B cell (primary cell): Measurements from ENCODE around the gene RPL13. TPM values are rescaled to one million over a fixed set of nuclear protein-coding genes. Genes with fewer than 3 reads are reported as not detected.

Source experiments
- ATAC-seq: fragments of 200-7000 bp; cut with Tn5 transposase; one replicate; pipeline ENCODE4 v1.10.0; 2021; ENCODE audit warnings: low read depth, mild to moderate bottlenecking, moderate number of reproducible peaks, moderate library complexity
- CTCF ChIA-PET: fragments of 350-600 bp; sonication (Branson Sonifier 250); formaldehyde crosslinking; loops from one replicate; lab custom pipeline; 2021; ENCODE audit warnings: antibody characterized with exemption, inconsistent platforms; lab: Charles Lee
- POLR2A ChIA-PET: fragments of 350-600 bp; sonication (Branson Sonifier 250); formaldehyde crosslinking; loops from one replicate; lab custom pipeline; 2021; ENCODE audit warnings: antibody characterized with exemption; lab: Charles Lee
- DNase-seq: peaks from one replicate; pipeline ENCODE4 v3.0.0; 2013
- H2AFZ ChIP-seq: 2 replicates; pipeline ENCODE4 v1.6.1; 2012; ENCODE audit warnings: mild to moderate bottlenecking, low read depth, low read length; ENCODE audit not compliant: insufficient read depth, poor library complexity, severe bottlenecking
- H3K27ac ChIP-seq, 2 donors: 1 replicate in 1 of 2; 2 replicates in 1 of 2; pipeline ENCODE4 v1.5.1; 2012 to 2013; ENCODE audit warnings: low read length in 2 of 2, mild to moderate bottlenecking in 2 of 2, moderate library complexity in 1 of 2
- H3K27me3 ChIP-seq, 4 experiments: fragments of 200-600 bp in 1 of 4; sonication (generic) in 1 of 4; replicated peaks in 1 of 4; 1 replicate in 2 of 4; 2 replicates in 2 of 4; pipeline versions ENCODE4 v1.6.1 to v1.7.0; 2013 to 2016; ENCODE audit warnings: low read length in 3 of 4, mild to moderate bottlenecking in 2 of 4, mixed read lengths in 1 of 4, moderate library complexity in 1 of 4; ENCODE audit not compliant: insufficient read depth in 4 of 4, control insufficient read depth in 3 of 4; ENCODE audit errors: control extremely low read depth in 1 of 4
- H3K36me3 ChIP-seq, 2 experiments: replicated peaks in 1 of 2; 1 replicate in 1 of 2; 2 replicates in 1 of 2; pipeline versions ENCODE4 v1.6.1 to v1.7.1; 2013; ENCODE audit warnings: low read length in 1 of 2; ENCODE audit not compliant: insufficient read depth in 2 of 2, control insufficient read depth in 1 of 2; ENCODE audit errors: control extremely low read depth in 1 of 2, extremely low read depth in 1 of 2
- H3K4me1 ChIP-seq, 2 donors: fragments of 200-600 bp in 1 of 2; sonication (generic) in 1 of 2; 1 replicate in 1 of 2; 2 replicates in 1 of 2; pipeline versions ENCODE4 v1.5.1 to v1.6.1; 2013 to 2017; ENCODE audit warnings: low read length in 2 of 2; ENCODE audit not compliant: control insufficient read depth in 2 of 2, insufficient read depth in 2 of 2
- H3K4me2 ChIP-seq: replicated peaks from 2 replicates; pipeline ENCODE3; 2012; ENCODE audit warnings: mild to moderate bottlenecking, low read depth, low read length; ENCODE audit not compliant: poor library complexity, severe bottlenecking
- H3K4me3 ChIP-seq, 5 experiments: fragments of 200-600 bp in 1 of 5; sonication (generic) in 1 of 5; 1 replicate in 3 of 5; 2 replicates in 2 of 5; pipeline versions ENCODE4 v1.5.1 to v1.7.0; 2011 to 2016; ENCODE audit warnings: low read length in 4 of 5, mild to moderate bottlenecking in 4 of 5, low read depth in 2 of 5, control low read depth in 1 of 5, moderate library complexity in 1 of 5; ENCODE audit not compliant: insufficient read depth in 1 of 5; ENCODE audit errors: control extremely low read depth in 1 of 5, extremely low read depth in 1 of 5
- H3K79me2 ChIP-seq: fragments of 200-600 bp; sonication (generic); one replicate; pipeline ENCODE4 v1.6.0; 2016; ENCODE audit warnings: low read length; ENCODE audit not compliant: control insufficient read depth, insufficient read depth
- H3K9ac ChIP-seq: fragments of 200-600 bp; sonication (generic); 2 replicates; pipeline ENCODE4 v1.6.1; 2017; ENCODE audit warnings: mild to moderate bottlenecking, low read length, moderate library complexity
- H3K9me3 ChIP-seq, 3 donors: one replicate each; pipeline versions ENCODE4 v1.6.1 to v1.7.1; 2013; ENCODE audit warnings: low read length in 2 of 3; ENCODE audit not compliant: control insufficient read depth in 2 of 3, insufficient read depth in 1 of 3; ENCODE audit errors: control extremely low read depth in 1 of 3
- H4K20me1 ChIP-seq: 2 replicates; pipeline ENCODE4 v1.6.0; 2012; ENCODE audit warnings: mild to moderate bottlenecking, low read length; ENCODE audit not compliant: insufficient read depth, control insufficient read depth, poor library complexity, severe bottlenecking
- H3K27ac Mint-ChIP-seq: one replicate; pipeline ENCODE4 v1.8.0; 2021; ENCODE audit warnings: mixed read lengths
- H3K27me3 Mint-ChIP-seq: one replicate; pipeline ENCODE4 v1.8.0; 2021; ENCODE audit warnings: mixed read lengths
- H3K4me1 Mint-ChIP-seq: one replicate; pipeline ENCODE4 v1.8.0; 2021; ENCODE audit warnings: mixed read lengths
- H3K4me3 Mint-ChIP-seq: one replicate; pipeline ENCODE4 v1.8.0; 2021; ENCODE audit warnings: mixed read lengths
- H3K9me3 Mint-ChIP-seq: one replicate; pipeline ENCODE4 v1.8.0; 2022; ENCODE audit warnings: mixed read lengths; ENCODE audit not compliant: insufficient read depth
- EZH2 ChIP-seq: IDR thresholded peaks from 2 replicates; pipeline ENCODE4 v1.6.1; 2012; ENCODE audit warnings: borderline replicate concordance, low read depth, mild to moderate bottlenecking, moderate library complexity, low read length; ENCODE audit not compliant: insufficient read depth, poor library complexity, severe bottlenecking
- WGBS: methylation state at CpG from one replicate; pipeline ENCODE4 v1.1.5; 2013; ENCODE audit warnings: missing lambda C conversion rate; ENCODE audit not compliant: insufficient coverage; 5-methylcytosine and 5-hydroxymethylcytosine counted together
- intact Hi-C: fragments of 100-400 bp; cut with micrococcal nuclease; formaldehyde crosslinking; loops from one replicate; pipeline ENCODE4 v1.10.0; 2022
- polyA plus RNA-seq: library from polyadenylated mRNA; depleted of rRNA; stranded (reverse); fragments of >200 nt; gene quantifications from 2 replicates; pipeline ENCODE4 v1.2.3, GENCODE V29; 2012
- total RNA-seq, 2 donors: library from RNA; stranded (reverse); fragments of 120-200 nt in 1 of 2; gene quantifications; 1 replicate in 1 of 2; 2 replicates in 1 of 2; pipeline versions ENCODE4 v1.2.3 to v1.2.4, GENCODE V29; 2013 to 2022
- TF ChIP-seq, protein P1 (sequence below): fragments of 200-600 bp; IDR thresholded peaks from one replicate; pipeline ENCODE4 v1.8.0; 2022; ENCODE audit warnings: antibody characterized with exemption, mild to moderate bottlenecking

RPL13 gene
- total and polyA plus RNA-seq, 2 donors (not counting 1 experiment from before 2014, with no cell fraction given), result 3,184 to 11,676 TPM

DNA sequence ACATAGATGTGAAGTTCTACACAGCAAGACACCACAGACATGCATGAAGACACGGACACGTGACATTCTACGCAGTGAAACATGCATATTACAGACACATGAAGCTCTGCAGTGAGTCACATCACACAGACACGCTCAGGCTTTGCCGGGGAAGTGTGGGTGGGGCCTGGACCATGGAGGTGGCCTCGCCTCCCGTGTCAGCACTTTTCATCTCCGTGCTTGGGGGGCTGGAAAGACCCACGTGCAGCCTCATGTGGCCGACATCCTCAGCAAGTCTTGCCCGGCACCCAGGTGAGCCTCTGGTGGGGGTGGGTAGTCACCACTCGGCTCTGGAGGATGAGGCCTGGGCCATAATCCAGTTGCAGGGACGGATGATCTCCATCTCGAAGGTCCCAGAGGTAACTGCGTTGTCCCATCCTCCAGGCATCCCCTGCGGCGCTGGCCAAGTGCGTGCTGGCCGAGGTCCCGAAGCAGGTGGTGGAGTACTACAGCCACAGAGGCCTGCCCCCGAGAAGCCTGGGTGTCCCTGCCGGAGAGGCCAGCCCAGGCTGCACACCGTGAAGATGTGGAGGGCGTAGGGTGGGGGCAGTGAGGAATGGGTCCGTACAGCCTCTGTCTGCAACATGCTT, 35.7 kb downstream of the RPL13 start:
- DNase-seq, result no peak
- no peak overlapping the region for H3K4me2 ChIP-seq
- H3K4me1 ChIP-seq, result no peaks in the 10 kb centered on the region
- H3K4me3 ChIP-seq, result no peak overlapping the region
- H4K20me1 ChIP-seq, result no peaks in the 10 kb centered on the region
- H3K9ac ChIP-seq, result no peak overlapping the region
- no peak for ATAC-seq
- Mint-ChIP-seq H3K4me3 (no peak overlapping the region), H3K27ac (no peak overlapping the region), H3K27me3 (no peaks in the 10 kb centered on the region), H3K9me3 (no peaks in the 10 kb centered on the region), H3K4me1 (no peaks in the 10 kb centered on the region)
- TF ChIP-seq EZH2, result no peak
- TF ChIP-seq, protein P1, sequence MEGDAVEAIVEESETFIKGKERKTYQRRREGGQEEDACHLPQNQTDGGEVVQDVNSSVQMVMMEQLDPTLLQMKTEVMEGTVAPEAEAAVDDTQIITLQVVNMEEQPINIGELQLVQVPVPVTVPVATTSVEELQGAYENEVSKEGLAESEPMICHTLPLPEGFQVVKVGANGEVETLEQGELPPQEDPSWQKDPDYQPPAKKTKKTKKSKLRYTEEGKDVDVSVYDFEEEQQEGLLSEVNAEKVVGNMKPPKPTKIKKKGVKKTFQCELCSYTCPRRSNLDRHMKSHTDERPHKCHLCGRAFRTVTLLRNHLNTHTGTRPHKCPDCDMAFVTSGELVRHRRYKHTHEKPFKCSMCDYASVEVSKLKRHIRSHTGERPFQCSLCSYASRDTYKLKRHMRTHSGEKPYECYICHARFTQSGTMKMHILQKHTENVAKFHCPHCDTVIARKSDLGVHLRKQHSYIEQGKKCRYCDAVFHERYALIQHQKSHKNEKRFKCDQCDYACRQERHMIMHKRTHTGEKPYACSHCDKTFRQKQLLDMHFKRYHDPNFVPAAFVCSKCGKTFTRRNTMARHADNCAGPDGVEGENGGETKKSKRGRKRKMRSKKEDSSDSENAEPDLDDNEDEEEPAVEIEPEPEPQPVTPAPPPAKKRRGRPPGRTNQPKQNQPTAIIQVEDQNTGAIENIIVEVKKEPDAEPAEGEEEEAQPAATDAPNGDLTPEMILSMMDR, result no peak
- ChIA-PET POLR2A (no interaction called here), CTCF (no interaction called here)
- H3K36me3 ChIP-seq, result no peaks in the 10 kb centered on the region
- H3K27me3 ChIP-seq, result no peaks in the 10 kb centered on the region
- H2AFZ ChIP-seq, result no peak overlapping the region
- no peaks in the 10 kb centered on the region for H3K9me3 ChIP-seq
- H3K79me2 ChIP-seq, result no peaks in the 10 kb centered on the region
- intact Hi-C loops, result no loop called here
- WGBS, result 92% methylated on average over 25 of the region's 25 CpGs
- no peak overlapping the region for H3K27ac ChIP-seq

DNA sequence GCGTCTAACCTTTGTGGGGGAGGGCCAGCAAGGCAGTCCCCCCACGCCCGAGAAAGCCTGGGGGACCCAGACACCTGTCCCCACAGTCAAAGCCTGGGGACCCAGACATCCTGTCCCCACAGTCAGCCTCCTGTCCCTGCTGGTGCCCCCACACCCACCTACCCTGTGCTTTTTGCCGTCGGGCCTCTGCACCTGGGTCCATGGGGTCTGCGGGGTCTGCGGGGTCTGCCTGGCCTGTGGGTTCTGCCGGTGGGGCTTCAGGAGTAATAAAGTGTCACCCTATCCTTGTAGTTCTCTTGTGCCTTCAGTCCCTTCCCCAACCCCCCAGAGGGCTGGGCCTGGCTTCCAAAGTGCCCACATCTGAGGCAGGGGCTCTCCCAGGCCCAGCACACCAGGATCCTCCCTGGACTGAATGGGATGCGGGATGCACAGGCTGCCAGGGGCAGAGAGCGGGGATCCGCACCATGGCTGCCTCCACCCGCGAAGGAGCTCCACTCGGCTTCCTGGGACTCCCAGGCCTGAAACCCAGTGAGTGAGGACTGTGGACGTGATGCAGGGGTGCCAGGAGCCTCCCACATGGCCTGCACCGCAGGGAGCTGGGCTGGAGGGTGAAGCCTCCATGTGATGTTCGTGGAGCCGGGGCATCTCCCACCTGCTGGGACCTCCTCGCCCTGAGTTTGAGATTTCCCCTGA, 36.6 kb downstream of the RPL13 start:
- no peak overlapping the region for H3K4me2 ChIP-seq
- H3K9ac ChIP-seq, result no peak overlapping the region
- peaks cover 0 to 4% (median 0%) of the 10 kb centered on the region in 4 experiments for H3K27me3 ChIP-seq
- H3K4me3 Mint-ChIP-seq, result no peak overlapping the region
- H3K4me1 Mint-ChIP-seq, result no peaks in the 10 kb centered on the region
- H3K9me3 Mint-ChIP-seq, result no peaks in the 10 kb centered on the region
- H3K4me1 ChIP-seq, result peaks cover 0 to 2% of the 10 kb centered on the region in 2 donors
- H3K79me2 ChIP-seq, result no peaks in the 10 kb centered on the region
- no peak for ATAC-seq
- H3K9me3 ChIP-seq, result no peaks in the 10 kb centered on the region
- intact Hi-C loops, result no loop called here
- H2AFZ ChIP-seq, result no peak overlapping the region
- no peaks in the 10 kb centered on the region for H3K27me3 Mint-ChIP-seq
- POLR2A ChIA-PET, result no interaction called here
- no peaks in the 10 kb centered on the region for H4K20me1 ChIP-seq
- H3K27ac Mint-ChIP-seq, result no peak overlapping the region
- no peak overlapping the region for H3K4me3 ChIP-seq
- no peak for TF ChIP-seq EZH2
- TF ChIP-seq, protein P1, result no peak
- 91% methylated on average over 19 of the region's 19 CpGs for WGBS
- H3K27ac ChIP-seq, result no peak overlapping the region
- no peaks in the 10 kb centered on the region for H3K36me3 ChIP-seq
- CTCF ChIA-PET, result no interaction called here
- DNase-seq, result no peak
